Stimulated activated CD4-positive, alpha-beta T cell treated with anti-CD3 and anti-CD28 coated beads, Interleukin-4, amount 100 ng/mL, for 24 hours (primary cell): Measurements from ENCODE around the gene CIDEB.

Experiments
- DNase-seq: peaks from one replicate; pipeline ENCODE4 v3.0.0-alpha.2; 2020

Gene CIDEB

DNA sequence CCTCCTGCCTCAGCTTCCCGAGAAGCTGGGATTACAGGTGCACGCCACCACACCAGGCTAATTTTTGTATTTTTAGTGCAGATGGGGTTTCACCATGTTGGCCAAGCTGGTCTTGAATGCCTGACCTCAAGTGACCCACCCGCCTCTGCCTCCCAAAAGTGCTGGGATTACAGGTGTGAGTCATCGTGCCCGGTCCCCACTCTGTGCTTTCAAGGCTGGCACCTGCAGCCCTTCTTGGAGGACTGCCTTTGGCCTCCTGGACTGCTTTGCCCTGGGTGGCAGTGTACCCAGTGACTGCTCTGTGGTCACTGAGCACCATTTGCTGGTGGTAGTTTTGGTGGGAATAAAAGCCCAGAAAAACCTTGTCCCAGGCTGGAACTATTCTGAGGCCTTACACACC, 20.8 kb downstream of the CIDEB start:
- no peak for DNase-seq

DNA sequence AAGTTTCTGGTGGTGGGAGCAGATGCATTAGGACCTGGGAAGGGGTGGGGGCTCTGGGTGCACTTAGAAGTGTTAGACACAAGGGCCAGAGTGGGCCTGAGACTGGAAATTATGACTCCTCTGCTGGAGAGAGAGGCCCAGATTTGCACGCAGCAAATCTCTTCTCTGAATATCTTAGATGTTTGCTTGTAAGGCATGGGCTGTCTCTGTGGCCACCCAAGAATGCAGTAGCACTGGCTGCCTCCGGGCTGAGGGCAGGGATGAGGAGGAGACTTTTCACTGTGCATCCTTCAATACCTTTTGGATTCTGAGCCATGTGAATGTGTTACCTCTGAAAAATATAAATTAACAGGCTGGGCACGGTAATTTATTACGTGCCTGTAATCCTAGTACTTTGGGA, 22.4 kb downstream of the CIDEB start:
- no peak for DNase-seq

GRCh38 chr14:24284501-24285035, 23.2 kb downstream of the CIDEB start:
- no peak for DNase-seq

GRCh38 chr14:24283796-24284460, 23.8 kb downstream of the CIDEB start:
- DNase-seq = no peak

DNA sequence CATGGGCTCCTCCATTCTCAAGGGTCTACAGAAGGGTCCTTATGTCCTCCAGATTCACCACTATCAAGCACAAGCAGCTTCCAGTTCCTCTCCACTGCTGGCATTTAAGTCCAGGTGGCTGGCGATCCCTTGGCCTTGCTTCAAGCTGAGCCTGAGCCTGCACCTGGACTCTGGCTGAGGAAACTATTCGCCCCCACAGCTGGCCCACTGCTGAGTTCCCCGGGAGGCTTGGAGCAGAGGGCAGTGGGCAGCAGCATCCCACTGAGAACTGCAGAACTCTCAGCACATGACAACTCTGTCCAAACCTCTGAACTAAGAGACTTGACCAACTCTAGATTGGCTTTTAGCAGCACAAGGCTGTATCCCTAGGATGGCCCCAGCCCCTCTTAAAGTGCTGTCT, 25.0 kb downstream of the CIDEB start:
- DNase-seq = no peak

- DNase-seq = no peak
Measured at GRCh38 chr14:24281636-24282035, 26.1 kb downstream of the CIDEB start.

GRCh38 chr14:24280797-24281460, 26.8 kb downstream of the CIDEB start:
- DNase-seq = no peak

DNA sequence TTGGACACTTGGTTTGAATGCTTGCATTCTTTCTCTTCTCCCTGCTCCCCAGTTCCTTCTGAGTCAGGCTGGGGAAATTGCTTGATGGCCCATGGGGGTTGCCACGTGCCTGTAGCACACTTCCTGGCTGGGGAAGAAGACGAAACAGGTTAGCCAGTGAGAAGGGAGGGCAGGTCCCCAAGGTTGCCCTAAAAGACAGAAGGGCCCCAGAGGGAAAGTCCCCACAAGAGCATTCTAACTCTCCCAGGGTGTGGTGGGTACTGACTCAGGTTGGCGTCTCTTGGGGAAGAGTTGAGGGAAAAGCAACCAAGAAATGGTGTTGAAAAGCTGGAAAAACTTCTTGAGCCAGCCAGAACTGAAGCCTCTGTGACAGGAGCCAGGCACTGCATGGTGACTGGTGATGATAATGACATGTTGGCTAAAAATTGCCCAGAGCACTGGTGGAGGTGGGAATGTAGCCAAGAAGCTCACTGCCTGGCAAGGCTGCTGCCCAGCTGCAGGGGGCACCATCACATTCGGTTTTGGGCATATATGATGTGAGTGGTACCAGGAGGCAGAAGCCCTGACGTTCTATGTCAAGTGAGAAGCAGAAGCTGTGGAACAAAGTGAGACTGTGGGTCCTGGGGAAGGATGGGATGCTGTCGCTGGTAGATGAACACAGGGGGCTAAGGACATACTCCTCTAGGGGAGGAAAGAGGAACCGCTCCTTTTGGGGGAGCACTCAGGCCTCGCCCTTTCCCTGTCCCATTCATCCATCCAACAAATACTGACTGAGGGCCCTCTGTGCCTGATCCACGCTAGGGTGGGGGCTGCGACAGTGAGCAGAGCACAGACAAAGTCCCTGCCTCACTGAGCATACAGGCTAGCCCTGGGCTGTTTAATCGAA, 28.2 kb downstream of the CIDEB start:
- DNase-seq = peak; percentile 65

GRCh38 chr14:24278424-24278823, 29.4 kb downstream of the CIDEB start:
- DNase-seq = no peak

DNA sequence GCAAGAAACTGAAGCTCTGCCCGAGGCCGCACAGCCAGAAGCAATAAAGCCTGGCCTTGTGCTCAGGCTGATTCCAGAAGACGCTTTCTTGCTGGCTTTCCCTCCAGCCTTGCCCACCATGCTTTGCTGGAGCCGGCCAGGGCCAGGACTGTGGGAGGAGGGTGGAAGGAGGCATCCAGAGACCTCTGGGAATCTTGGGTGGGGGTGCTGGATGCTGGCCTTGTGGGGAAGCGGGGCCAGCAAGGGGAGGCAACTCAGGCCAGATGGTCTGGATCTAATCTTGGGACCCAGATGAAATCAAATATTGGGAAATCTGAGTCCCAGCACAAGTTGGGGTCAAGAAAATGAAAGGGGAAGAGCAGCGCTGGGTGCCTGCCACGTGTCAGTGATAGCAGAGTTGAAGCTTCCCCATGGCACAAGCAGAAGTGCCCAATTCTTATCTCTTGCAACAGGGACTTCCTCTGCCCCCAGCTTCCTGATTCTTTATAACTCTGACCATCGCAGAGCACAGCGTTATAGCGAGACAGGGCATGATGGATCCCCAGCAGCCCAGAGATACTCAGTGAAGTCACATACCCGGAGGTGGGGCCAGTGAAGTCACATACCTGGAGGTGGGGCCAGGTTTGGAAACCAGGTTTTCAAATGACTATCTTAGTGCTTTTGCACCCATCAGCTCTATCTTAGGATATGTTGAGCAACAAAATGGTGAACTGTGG, 30.0 kb downstream of the CIDEB start:
- peak; percentile 12 for DNase-seq

DNA sequence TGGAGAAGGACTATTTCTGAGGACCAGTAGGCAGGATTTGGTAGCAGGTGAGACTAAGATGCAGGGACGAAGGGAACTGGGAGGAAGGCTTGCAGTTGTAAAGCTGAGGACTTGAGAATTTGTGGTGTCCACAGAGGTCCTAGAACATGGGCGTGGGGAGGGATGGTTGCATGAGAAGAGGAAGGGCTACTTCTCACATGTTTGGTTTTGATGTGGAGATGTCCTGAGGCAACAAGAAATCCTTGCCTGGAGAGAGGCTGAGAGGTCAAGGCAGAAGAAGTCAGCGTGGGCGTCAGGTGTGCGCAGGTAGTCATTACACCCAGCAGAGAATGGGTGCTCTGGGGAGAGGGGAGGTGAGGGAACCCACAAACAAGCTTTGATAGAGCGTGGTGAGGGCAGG, 30.7 kb downstream of the CIDEB start:
- DNase-seq = no peak

DNA sequence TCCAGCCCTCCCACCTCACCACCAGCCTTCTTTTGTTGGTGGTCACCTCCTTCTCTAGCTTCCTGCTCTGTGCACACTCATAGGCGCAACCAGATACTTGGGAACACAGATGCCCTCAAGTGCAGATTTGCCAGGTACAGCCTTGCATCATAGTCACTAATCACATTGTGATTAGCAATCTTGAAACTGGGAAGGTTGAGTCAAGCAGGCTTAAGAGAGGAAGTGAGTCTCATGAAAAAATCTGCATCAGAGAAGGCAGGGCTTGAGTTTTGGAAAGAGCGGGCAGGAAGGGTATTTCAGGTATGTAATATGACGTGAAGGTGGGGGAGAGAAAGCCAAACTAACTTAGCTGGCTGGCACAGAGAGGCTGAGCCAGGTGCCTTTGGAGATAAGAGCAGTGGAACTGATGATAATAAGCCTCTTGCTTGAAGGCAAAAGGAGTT, 33.7 kb downstream of the CIDEB start:
- peak; percentile 70 for DNase-seq

DNA sequence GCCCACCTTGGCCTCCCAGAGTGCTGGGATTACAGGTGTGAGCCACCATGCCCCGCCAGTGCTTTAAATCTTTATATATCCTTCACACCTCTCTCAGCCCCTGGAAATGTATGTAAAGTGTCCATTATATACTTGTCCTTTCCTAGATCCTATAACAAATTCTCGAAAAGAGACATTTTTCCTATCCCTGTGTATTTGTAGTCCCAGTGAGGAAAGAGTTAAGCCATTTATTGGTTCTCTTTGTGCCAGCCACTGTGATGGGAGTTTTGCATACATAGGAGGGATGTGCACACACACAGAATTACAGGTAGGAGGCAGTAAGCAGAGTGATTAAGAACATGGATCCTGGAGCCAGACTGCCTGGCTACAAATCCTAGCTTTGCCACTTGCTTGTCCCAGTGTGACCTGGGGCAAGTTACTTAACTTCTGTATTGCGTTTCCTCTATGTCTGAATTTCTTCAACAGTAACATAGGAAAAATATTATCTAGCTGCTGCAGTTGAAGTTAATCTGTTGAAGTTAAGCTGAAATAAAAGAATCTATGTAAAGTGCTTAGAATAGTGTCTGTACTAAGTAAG, 34.3 kb downstream of the CIDEB start:
- DNase-seq = no peak

DNA sequence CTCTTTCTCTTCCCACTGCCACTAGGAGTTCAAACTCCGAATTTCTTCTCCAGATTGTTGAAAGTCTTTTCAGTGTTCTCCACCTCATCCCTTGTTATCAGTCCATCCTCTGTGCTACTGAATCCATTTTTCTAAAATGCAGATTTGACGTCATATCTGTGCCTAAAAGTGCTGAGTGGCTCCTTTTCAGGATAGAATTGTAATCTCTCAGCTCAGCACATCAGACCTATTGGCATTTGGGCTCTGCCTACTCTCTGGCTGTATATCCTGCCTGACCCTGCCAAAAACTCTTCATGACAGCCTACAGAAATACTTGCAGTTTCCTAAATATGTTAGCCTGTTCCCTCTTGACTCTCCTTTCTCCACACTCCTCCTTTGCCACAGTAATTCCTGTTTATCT, 35.3 kb downstream of the CIDEB start:
- no peak for DNase-seq

DNA sequence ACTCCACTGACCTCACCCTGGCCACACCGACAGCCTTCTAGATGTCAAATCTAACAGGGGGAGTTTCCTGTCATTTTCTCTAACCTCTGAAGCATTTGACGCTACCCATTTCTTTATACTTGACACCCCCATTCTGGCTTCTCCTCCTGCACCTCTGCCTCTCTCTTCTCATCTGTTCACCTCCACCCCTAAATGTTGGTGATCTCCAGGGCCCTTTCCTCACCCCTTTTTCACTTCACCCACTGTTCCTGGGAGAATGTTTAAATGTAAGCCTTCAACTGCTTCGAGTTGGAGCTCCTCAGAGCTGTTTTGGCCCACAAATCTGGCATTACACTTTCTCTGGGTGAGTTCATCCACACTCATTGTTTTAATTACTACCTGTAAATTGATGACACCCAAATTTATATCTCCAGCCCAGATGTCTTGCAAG, 35.9 kb downstream of the CIDEB start:
- no peak for DNase-seq

DNA sequence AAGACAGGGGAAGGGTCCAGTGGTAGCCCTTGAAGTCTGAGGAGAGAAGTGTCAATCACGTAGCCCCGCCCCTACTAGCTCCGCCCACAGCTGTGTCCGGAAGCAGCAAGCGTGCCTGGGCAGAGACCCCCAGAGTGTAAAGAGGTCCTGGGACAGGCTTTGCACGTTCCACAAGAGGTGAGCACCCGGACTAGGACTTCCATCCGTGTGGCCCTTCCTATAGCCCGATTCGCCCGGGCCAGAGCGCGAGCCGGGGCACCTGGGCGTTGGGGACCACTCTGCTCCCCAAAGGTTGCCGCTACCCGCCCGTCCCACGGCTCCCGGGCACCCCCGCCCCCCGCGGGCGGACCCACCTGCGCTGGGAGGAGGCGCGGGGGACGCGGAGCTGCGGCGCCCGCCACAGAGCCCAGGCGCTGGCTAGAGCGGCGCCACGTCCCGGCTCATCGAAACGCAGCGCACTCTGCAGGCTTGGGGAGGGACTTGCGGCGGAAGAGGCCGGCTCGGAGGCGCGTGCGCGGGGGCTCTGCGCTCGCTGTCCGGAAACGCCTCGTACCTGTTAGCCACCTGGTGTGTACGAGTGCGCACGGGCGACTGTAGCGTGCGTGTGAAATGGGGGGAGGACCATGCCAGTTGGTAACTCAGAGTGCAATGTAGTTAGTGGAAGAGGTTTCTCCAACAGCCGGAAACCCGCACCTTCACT, 36.5 kb downstream of the CIDEB start, which contains the start of gene RABGGTA:
Gene RABGGTA, minus strand, starts transcription at position 464 of the 700 bp plus-strand sequence. CDS start 482 bp downstream, outside the sequence.
- DNase-seq = peak; percentile 89

DNA sequence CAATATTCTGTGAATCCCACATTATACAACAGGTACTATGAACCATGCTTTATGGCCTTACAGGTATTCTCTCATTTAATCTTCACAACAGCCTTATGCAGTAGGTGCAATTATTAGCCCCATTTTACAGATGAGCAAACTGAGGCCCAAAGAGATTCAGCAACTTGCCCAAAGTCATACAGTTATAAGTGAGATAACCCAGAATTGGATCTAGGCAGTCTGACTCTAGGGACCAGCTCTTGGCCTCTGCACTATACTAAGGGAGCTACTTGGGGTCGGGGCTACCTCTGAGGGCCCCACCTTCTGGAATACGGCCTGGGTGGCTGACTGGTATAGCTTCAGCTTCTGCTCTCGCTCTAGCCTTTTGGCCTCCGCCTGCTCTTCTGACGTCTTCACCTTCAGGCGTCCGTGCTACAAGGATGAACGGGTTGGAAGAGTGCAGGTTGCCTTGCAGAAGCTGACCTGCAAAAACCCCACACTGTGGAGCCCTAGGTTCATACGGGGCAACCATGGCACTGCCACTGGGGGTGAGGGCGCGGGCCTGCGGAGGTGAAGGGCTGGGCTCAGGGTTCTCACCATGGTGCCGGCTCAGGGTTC, 37.1 kb downstream of the CIDEB start:
- DNase-seq = no peak

DNA sequence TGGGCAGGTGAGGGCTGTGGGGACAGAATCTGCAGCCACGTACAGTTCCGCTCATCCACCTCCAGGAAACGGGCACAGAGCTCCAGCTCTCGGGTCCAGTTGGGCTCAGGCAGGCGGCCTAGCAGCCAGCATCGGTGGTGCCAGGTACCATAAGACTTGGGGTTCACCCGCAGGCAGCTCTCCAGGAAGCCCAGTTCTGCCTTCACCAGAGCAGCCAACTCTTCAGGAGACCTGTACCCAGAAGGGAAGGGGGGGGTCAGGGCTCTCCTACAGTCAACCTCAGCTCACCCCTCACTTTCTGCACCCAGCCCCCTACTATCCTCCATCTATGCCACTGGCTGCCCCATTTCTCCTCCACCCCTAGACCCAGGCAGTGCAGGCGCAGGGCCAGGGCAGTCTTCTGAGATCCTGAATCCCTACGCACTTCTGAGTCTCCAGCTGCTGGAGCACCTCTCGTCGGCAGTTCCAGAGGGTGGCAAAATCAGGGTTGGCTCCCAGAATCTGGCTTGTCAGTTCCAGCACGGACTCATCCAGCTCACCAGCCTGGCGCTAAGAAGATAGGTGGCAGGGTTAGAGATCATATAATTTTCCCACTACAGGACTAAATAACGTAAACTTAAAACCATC, 37.8 kb downstream of the CIDEB start:
- no peak for DNase-seq

DNA sequence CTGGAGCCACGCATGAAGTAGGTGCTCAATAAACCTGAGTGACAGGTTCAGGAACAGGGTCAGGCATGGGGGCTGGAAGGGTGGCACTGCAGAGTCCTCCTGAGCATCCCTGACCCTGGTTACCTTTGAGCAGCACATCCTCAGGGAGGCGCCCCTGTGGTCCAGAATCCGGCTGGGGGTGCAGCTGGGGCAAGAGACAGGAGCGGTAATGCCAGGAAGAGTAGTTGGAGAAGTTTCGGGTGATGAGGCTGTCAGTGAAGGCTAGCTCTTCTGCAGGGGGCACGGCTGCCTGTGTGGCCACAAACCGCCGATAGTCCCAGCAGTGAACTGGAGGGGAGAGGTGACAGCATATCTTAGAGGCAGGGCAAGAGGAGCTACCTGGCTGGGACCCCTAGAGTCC, 38.4 kb downstream of the CIDEB start:
- no peak for DNase-seq

GRCh38 chr14:24268225-24268624, 39.6 kb downstream of the CIDEB start:
- no peak for DNase-seq

DNA sequence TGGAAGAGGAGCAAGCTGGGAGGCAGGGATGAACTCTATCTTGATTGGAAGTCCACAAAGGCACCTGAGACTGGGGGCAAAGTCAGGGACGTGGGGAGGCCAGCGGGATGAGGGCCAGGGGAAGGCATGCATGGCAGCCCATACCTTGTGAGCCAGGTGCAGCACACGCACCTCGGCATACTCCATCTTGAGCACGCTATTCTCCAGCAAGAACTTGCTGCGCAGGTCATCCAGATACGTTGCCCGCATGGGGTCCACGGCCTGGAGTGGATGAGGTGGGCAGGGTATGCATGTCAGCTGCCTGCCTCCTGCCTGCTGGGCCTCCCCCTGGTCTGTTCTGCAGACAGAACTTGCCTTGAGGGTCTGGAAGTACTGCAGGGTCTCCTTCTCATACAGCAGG, 40.3 kb downstream of the CIDEB start:
- DNase-seq = no peak
